DMS53 (cell line): ENCODE measurements around the gene EI24.

Experiments
- DNase-seq: peaks from one replicate; lab custom pipeline; 2025; lab: John Stamatoyannopoulos, UW

The EI24 gene

GRCh38 chr11:125627236-125627910, 58.1 kb downstream of the EI24 start:
- DNase-seq: no peak
